Fibroblast of skin of abdomen (primary cell): ENCODE measurements around the gene ESF1.
"Not testable (repeated sequence)": the region's sequence is repeated elsewhere in the genome, so short reads cannot be mapped to it uniquely, and the experiment has no call there.

Source experiments
- DNase-seq: peaks from one replicate; pipeline ENCODE4 v3.0.0-alpha.2; 2013

Gene ESF1

GRCh38 chr20:13788167-13788834 lies 3.6 kb upstream of the ESF1 start:
- peak; percentile 50 for DNase-seq

GRCh38 chr20:13786143-13786828 lies 1.6 kb upstream of the ESF1 start:
- DNase-seq = no peak

DNA sequence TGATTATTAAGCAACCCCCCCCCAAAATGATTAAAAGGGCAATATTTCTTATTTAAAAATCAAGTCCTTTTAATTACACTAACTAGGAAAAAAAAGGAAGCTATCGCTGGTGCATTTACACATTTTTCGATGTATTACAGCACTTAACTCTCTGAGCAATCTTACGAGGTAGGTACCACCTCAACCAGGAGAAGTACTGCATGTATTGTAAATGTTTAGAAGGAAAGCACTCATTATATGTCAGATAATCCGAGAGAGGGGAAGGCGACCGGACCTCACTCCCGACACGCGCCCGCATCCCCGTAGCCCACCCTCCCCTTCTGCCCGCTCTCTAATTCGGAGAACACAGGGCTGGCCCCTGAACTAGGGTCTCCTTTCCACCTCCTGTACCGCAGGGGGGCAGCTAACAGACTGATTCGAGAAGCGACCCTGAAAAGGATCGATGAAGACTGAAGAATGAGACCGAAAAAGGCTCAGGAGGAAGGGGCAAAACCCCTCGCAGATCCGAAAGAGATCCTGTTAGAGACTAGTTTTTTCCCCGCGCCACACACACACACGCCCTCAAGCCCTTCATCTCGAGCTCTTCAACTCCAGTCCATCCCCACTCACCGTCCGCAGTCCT lies 337 bp downstream of the ESF1 start:
- no peak for DNase-seq

DNA sequence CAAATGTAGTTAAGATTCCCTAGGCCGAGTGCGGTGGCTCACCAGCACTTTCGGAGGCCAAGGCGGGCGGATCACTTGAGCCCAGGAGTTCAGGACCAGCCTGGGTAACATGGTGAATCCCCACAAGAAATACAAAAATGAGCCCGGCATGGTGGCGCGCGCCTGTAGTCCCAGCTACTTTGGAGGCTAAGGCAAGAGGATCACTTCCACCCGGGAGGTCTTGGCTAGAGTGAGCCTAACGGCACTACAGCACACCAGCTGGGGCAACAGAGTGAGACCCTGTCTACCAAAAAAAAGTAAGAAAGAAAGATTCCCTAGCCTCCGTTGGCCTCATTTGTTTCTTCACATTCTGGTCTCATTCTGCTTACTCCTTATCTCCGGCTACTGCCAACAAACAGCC lies 1.2 kb downstream of the ESF1 start:
- DNase-seq = no peak

DNA sequence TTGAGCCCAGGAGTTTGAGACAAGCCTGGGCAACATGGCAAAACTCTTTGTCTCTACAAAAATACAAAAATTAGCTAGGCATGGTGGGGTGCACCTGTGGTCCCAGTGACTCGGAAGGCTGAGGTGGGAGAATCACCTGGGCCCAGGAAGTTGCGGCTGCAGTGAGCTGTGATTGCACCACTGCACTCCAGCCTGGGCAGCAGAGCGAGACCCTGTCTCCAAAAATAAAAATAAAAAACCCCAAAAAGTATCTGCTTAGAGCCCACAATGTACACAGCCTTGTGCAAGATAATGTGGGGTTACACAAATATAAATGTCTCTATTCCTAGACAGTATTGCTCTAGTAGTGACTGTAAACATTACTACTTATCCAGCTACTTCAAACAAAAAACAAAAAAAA lies 5.9 kb downstream of the ESF1 start:
- DNase-seq = no peak

GRCh38 chr20:13777171-13777601 lies 7.5 kb downstream of the ESF1 start:
- DNase-seq = no peak

GRCh38 chr20:13775867-13776266 lies 8.9 kb downstream of the ESF1 start:
- no peak for DNase-seq

GRCh38 chr20:13772529-13772928 lies 12.2 kb downstream of the ESF1 start:
- no peak for DNase-seq

- DNase-seq = peak; percentile 20
Measured at GRCh38 chr20:13771853-13772453, 12.8 kb downstream of the ESF1 start.

GRCh38 chr20:13770141-13770540 lies 14.6 kb downstream of the ESF1 start:
- DNase-seq = no peak

DNA sequence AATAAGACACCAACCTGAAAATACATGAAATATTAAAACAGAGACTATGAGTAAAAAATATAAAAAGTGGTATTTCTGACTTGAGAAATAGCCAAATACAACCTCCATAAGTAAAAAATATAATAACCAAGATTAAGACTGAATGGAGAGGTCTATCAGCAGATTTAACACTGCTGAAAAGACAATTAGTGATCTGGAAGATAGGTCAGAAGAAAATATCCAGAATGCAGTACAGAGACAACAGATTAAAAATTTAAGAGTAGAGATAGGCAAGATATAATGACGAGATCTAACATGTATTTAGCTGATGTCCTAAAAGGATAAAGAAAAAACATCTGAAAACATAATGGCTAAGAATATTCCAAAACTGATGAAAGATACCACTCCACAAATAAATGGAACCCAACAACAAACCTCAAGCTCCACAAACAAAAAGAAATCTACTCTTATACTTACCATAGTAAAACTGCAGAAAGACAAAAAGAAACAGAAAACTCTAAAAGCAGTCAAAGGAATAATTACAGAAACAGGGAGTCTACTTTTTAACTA lies 18.8 kb downstream of the ESF1 start:
- no peak for DNase-seq

DNA sequence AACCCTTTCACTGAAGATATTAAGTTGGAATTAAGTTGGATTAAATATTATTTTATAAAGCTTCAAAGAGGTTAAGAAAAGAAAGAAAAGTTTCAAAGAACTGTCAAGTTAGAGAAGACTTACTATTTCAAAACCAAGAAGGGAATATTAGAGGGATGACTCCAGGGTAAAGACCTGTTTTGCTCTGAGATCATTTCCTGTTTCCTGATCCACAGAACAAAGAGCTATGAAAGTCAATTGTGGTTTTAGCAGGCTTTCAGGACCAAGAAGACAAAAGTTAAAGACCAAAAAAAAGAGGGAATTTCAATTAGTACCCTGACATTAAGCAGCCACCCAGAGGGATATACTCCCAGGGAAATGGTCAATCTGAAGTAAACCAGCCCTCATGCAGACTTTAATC lies 19.4 kb downstream of the ESF1 start:
- DNase-seq = no peak

GRCh38 chr20:13760451-13760946 lies 24.2 kb downstream of the ESF1 start:
- not testable (repeated sequence) for DNase-seq

DNA sequence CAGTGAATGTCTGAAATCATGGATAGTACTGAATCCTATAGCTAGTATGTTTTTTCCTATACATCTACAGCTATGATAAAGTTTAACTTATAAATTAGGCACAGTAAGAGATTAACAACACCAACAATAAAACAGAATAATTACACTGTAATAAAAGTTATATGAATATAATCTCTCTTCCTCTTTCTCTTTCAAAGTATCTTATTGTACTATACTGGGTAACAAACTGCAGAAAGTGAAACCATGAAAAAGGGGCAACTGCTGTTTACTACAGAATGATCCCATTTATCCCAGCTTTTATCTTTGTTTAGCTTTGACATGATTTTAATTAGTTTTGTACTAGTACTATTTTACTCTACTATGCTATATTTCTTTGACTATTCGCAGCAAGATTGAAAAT lies 25.8 kb downstream of the ESF1 start:
- DNase-seq = no peak

DNA sequence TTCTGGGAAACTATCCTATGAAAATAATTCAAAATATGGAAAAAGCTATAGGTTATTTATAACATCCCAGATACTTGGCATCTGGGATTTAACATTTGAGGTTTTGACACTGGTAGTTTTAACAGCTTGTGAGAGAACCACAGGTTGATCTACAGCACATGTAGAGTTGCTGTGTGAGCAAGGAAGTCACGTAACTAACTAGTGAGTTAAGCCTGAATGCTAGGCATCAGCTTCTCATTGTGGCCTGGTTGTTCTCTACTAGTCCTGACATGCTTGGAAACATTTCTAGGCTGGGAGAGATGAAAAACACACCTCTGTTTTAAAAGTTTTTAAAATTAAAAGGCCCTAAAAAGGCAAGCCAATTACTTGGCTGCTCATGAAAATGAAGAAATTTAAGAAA lies 28.2 kb downstream of the ESF1 start:
- no peak for DNase-seq

GRCh38 chr20:13755809-13756208 lies 28.9 kb downstream of the ESF1 start:
- no peak for DNase-seq

GRCh38 chr20:13753436-13754036 lies 31.2 kb downstream of the ESF1 start:
- DNase-seq = no peak

DNA sequence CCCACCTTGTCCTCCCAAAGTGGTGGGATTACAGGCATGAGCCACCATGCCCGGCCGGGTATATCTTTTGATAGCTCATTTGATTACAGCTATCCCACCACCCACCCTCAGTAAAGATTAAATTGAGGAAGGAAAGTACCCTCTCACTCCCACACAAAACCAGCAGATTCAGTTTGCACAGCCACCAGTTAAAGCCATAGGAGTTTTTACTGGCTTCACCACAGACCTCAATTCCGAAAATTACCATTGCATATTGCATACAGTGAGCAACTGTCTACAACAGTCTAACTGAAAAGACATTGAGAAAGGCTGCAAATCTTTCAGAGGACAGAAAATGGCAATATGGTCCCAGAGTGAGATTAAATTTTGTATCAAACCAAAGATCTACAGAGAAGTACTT lies 34.9 kb downstream of the ESF1 start:
- DNase-seq = no peak

DNA sequence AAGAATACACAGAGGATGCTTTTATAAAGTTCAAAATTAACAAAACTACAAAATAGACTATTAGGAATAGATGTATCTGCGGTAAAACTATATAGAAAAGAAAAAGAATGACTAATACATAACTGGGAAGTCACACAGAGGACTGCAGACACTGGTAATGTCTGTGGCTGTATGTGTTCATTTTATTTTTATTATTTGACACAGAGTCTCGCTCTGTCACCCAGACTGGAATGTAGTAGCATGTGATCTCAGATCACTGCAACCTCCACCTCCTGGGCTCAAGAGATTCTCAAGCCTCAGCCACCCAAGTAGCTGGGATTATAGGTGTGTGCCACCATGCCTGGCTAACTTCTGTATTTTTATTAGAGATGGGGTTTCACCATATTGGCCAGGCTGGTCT lies 38.9 kb downstream of the ESF1 start:
- DNase-seq = no peak

DNA sequence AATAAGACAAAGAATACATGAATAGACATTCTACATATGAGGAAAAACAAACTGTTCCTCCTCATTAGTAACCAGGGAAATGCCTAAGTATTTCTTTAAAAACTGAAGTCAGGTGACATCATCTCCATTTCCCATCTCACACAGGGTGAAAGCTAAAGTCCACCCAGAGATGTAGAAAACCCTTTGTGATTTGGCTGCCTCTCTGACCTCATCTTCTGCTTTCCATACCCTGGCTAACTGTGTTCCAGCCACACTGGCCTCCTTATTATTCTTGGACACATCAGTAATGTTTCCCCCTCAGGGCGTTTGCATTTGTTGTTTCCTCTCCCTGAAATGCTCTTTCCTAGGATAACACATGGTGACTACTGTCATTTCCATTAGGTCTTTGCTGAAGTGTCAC lies 40.4 kb downstream of the ESF1 start:
- DNase-seq = no peak

DNA sequence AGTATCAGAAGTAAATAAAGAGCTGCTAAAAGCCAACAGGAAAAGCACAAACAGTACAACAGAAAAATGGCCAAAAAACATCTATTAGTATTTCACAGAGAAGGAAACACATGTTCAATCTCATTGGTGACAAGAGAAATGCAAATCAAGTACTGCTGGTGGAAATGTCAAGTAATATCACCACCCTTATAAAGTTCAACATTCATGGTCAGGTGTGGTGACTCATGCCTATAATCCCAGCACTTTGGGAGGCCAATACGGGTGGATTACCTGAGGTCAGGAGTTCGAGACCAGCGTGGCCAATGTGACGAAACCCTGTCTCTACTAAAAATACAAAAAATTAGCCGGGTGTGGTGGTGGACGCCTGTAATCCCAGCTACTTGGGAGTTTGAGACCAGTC lies 42.8 kb downstream of the ESF1 start:
- no peak for DNase-seq

GRCh38 chr20:13739731-13740649 lies 44.7 kb downstream of the ESF1 start:
- peak; percentile 18 for DNase-seq
